Neural cell (in vitro differentiated cells): ENCODE measurements around the gene FUT1. TPM values are rescaled to one million over a fixed set of nuclear protein-coding genes. Genes with fewer than 3 reads are reported as not detected.
"Not testable (repeated sequence)": the region's sequence is repeated elsewhere in the genome, so short reads cannot be mapped to it uniquely, and the experiment has no call there.

ENCODE experiments used
- H2AFZ ChIP-seq: fragments of 200-600, 300-800 bp; sonication (generic), shearing (Covaris generic); 2 replicates; pipeline ENCODE4 v1.6.0; 2014; ENCODE audit warnings: low read depth, mild to moderate bottlenecking, antibody characterized with exemption, low read length, moderate library complexity
- H3F3A ChIP-seq: fragments of 200-600 bp; shearing (Covaris generic); 2 replicates; pipeline ENCODE4 v1.6.1; 2016; ENCODE audit warnings: mild to moderate bottlenecking, moderate library complexity, mixed read lengths, antibody characterized with exemption, low read length; ENCODE audit not compliant: insufficient read depth, poor library complexity, severe bottlenecking
- H3K27ac ChIP-seq: fragments of 200-600, 300-800 bp; sonication (generic), shearing (Covaris generic); 2 replicates; pipeline ENCODE4 v1.5.1; 2014; ENCODE audit warnings: mild to moderate bottlenecking, low read length, moderate library complexity
- H3K27me3 ChIP-seq: fragments of 300-800, 200-600 bp; sonication (generic), shearing (Covaris generic); 2 replicates; pipeline ENCODE4 v1.6.0; 2014; ENCODE audit warnings: mild to moderate bottlenecking, low read depth, low read length, moderate library complexity; ENCODE audit not compliant: insufficient read depth
- H3K36me3 ChIP-seq: fragments of 300-800, 200-600 bp; sonication (generic), shearing (Covaris generic); 2 replicates; pipeline ENCODE4 v1.5.1; 2014; ENCODE audit warnings: mild to moderate bottlenecking, antibody characterized with exemption, low read length, moderate library complexity; ENCODE audit not compliant: insufficient read depth
- H3K4me2 ChIP-seq: fragments of 300-800, 200-600 bp; sonication (generic), shearing (Covaris generic); 2 replicates; pipeline ENCODE4 v1.6.0; 2014; ENCODE audit warnings: mild to moderate bottlenecking, low read length
- H3K4me3 ChIP-seq: fragments of 300-800, 200-600 bp; sonication (generic), shearing (Covaris generic); 2 replicates; pipeline ENCODE4 v1.5.1; 2014; ENCODE audit warnings: mild to moderate bottlenecking, low read length, moderate library complexity
- H3K79me2 ChIP-seq: fragments of 200-600 bp; shearing (Covaris generic); replicated peaks from 2 replicates; pipeline ENCODE4 v1.6.0; 2014; ENCODE audit warnings: mild to moderate bottlenecking, low read length, moderate library complexity; ENCODE audit not compliant: insufficient read depth
- H3K9ac ChIP-seq: fragments of 300-800, 200-600 bp; sonication (generic), shearing (Covaris generic); 2 replicates; pipeline ENCODE4 v1.6.1; 2016; ENCODE audit warnings: mild to moderate bottlenecking, low read length, mixed read lengths
- H3K9me2 ChIP-seq: fragments of 200-600 bp; shearing (Covaris generic); 2 replicates; pipeline ENCODE4 v1.6.1; 2016; ENCODE audit warnings: mild to moderate bottlenecking, low read length, mixed read lengths; ENCODE audit not compliant: insufficient read depth
- H3K9me3 ChIP-seq: fragments of 200-600, 300-800 bp; sonication (generic), shearing (Covaris generic); 2 replicates; pipeline ENCODE4 v1.6.1; 2016; ENCODE audit warnings: mild to moderate bottlenecking, mixed run types, low read length, moderate library complexity, mixed read lengths
- H4K20me1 ChIP-seq: fragments of 200-600 bp; shearing (Covaris generic); 2 replicates; pipeline ENCODE4 v1.6.1; 2016; ENCODE audit warnings: mild to moderate bottlenecking, mixed run types; ENCODE audit not compliant: insufficient read depth
- EP300 ChIP-seq: fragments of 450-650 bp; conservative IDR thresholded peaks from 2 replicates; pipeline ENCODE4 v1.6.1; 2014; ENCODE audit warnings: antibody characterized with exemption, mild to moderate bottlenecking, moderate library complexity; ENCODE audit not compliant: poor library complexity, severe bottlenecking
- EZH2 ChIP-seq: fragments of 200-600, 300-800 bp; shearing (Covaris generic), sonication (generic); IDR thresholded peaks from 2 replicates; pipeline ENCODE4 v1.6.1; 2014; ENCODE audit warnings: antibody characterized with exemption, low read length, borderline replicate concordance, mild to moderate bottlenecking; ENCODE audit not compliant: insufficient read depth, poor library complexity, severe bottlenecking
- MXI1 ChIP-seq: fragments of 450-650 bp; conservative IDR thresholded peaks from 2 replicates; pipeline ENCODE4 v1.6.1; 2014; ENCODE audit warnings: antibody characterized with exemption, mild to moderate bottlenecking; ENCODE audit not compliant: poor library complexity, severe bottlenecking
- POLR2AphosphoS5 ChIP-seq: IDR thresholded peaks from 2 replicates; pipeline ENCODE4 v1.6.1; 2012
- RAD21 ChIP-seq: fragments of 450-650 bp; conservative IDR thresholded peaks from 2 replicates; pipeline ENCODE4 v1.6.1; 2014; ENCODE audit warnings: antibody characterized with exemption, mild to moderate bottlenecking, moderate library complexity
- REST ChIP-seq: IDR thresholded peaks from 2 replicates; pipeline ENCODE4 v1.6.1; 2012; ENCODE audit warnings: borderline replicate concordance
- SMC3 ChIP-seq: fragments of 450-650 bp; conservative IDR thresholded peaks from 2 replicates; pipeline ENCODE4 v1.6.1; 2014; ENCODE audit warnings: antibody characterized with exemption, mild to moderate bottlenecking, moderate library complexity; ENCODE audit not compliant: poor library complexity
- TAF1 ChIP-seq: IDR thresholded peaks from 2 replicates; pipeline ENCODE4 v1.6.1; 2012; ENCODE audit warnings: low read depth
- polyA plus RNA-seq: library from polyadenylated mRNA; depleted of rRNA; stranded (reverse); fragments of >200 nt; gene quantifications from 2 replicates; pipeline ENCODE4 v1.2.3, GENCODE V29; 2014
- TF ChIP-seq, protein P1 (sequence below): fragments of 450-650 bp; IDR thresholded peaks from 2 replicates; pipeline ENCODE4 v1.5.1; 2014; ENCODE audit warnings: antibody characterized with exemption, mild to moderate bottlenecking, moderate library complexity; ENCODE audit not compliant: poor library complexity, severe bottlenecking

FUT1 gene
- polyA plus RNA-seq, 1 donor from 2014 or later, result 0.15 TPM

GRCh38 chr19:48768994-48769713, 16.7 kb upstream of the FUT1 start:
- TF ChIP-seq RAD21 (no peak), EP300 (no peak), REST (no peak), TAF1 (no peak), POLR2AphosphoS5 (no peak), SMC3 (no peak), MXI1 (no peak), EZH2 (no peak)
- TF ChIP-seq, protein P1, sequence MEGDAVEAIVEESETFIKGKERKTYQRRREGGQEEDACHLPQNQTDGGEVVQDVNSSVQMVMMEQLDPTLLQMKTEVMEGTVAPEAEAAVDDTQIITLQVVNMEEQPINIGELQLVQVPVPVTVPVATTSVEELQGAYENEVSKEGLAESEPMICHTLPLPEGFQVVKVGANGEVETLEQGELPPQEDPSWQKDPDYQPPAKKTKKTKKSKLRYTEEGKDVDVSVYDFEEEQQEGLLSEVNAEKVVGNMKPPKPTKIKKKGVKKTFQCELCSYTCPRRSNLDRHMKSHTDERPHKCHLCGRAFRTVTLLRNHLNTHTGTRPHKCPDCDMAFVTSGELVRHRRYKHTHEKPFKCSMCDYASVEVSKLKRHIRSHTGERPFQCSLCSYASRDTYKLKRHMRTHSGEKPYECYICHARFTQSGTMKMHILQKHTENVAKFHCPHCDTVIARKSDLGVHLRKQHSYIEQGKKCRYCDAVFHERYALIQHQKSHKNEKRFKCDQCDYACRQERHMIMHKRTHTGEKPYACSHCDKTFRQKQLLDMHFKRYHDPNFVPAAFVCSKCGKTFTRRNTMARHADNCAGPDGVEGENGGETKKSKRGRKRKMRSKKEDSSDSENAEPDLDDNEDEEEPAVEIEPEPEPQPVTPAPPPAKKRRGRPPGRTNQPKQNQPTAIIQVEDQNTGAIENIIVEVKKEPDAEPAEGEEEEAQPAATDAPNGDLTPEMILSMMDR, result no peak
- H3K36me3 ChIP-seq, result no peaks in the 10 kb centered on the region
- H3K4me3 ChIP-seq, result no peak overlapping the region
- no peak overlapping the region for H3K27ac ChIP-seq
- no peaks in the 10 kb centered on the region for H3K9me2 ChIP-seq
- no peaks in the 10 kb centered on the region for H4K20me1 ChIP-seq
- no peaks in the 10 kb centered on the region for H3F3A ChIP-seq
- H3K9ac ChIP-seq, result no peak overlapping the region
- no peaks in the 10 kb centered on the region for H3K27me3 ChIP-seq
- no peak overlapping the region for H2AFZ ChIP-seq
- no peaks in the 10 kb centered on the region for H3K79me2 ChIP-seq
- no peaks in the 10 kb centered on the region for H3K9me3 ChIP-seq
- H3K4me2 ChIP-seq, result no peak overlapping the region

DNA sequence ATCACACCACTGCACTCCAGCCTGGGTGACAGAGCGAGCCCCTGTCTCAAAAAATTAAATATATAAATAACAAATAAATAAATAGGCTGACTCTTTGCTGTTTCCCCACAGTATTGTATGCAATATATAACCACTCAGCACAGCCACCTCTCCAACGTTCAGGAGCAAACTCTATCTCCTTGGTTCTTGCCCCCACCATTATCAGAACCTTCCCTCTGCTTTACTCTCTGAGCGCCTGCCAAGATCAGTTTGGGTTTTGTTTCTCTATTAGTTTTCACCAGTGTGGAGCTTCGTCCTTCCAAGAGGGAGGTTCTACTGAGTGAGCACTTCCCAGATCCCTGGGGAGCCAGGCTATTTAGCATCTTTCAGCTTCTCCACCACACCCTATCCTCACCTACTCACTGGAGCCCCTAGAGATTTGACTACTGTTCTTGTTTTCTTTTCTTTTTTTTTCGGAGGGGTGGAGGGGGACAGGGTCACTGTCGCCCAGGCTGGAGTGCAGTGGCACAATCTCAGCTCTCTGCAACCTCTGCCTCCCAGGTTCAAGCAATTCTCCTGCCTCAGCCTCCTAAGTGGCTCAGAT, 15.8 kb upstream of the FUT1 start:
- not testable (repeated sequence) for H3K27ac ChIP-seq, H3F3A ChIP-seq, H3K4me2 ChIP-seq, H3K9me3 ChIP-seq, H3K9me2 ChIP-seq, H4K20me1 ChIP-seq, H3K9ac ChIP-seq, H3K4me3 ChIP-seq, H3K27me3 ChIP-seq, H3K36me3 ChIP-seq, H3K79me2 ChIP-seq, H2AFZ ChIP-seq

DNA sequence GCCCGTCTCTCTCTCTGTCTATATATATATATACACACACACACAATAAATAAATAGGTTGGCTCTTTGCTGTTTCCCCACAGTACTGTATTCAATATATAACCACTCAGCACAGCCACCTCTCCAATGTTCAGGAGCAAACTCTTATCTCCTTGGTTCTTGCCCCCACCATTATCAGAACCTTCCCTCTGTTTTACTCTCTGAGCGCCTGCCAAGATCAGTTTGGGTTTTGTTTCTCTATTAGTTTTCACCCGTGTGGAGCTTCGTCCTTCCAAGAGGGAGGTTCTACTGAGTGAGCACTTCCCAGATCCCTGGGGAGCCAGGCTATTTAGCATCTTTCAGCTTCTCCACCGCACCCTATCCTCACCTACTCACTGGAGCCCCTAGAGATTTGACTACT, 13.4 kb upstream of the FUT1 start:
- H3K9me2 ChIP-seq, H4K20me1 ChIP-seq, H3K9me3 ChIP-seq, H3K79me2 ChIP-seq, H2AFZ ChIP-seq, H3K36me3 ChIP-seq, H3K4me3 ChIP-seq, H3K27me3 ChIP-seq, H3K27ac ChIP-seq, H3K9ac ChIP-seq, H3F3A ChIP-seq, H3K4me2 ChIP-seq: not testable (repeated sequence)
